LNCAP (cell line): ENCODE measurements around the gene CYP2C9.
A peak's percentile ranks its signal among the peaks of the same experiment; 100 is the strongest.

ENCODE experiments used
- CTCF ChIP-seq: fragments of 450-650 bp; IDR thresholded peaks from 2 replicates; pipeline ENCODE4 v1.5.1; 2017; ENCODE audit warnings: mild to moderate bottlenecking

CYP2C9 gene

GRCh38 chr10:94938383-94938782 is at the start of gene CYP2C9:
CYP2C9 (plus strand) TSS chr10:94938658; CDS start chr10:94938683, 25 bp downstream.
- no peak for TF ChIP-seq CTCF

DNA sequence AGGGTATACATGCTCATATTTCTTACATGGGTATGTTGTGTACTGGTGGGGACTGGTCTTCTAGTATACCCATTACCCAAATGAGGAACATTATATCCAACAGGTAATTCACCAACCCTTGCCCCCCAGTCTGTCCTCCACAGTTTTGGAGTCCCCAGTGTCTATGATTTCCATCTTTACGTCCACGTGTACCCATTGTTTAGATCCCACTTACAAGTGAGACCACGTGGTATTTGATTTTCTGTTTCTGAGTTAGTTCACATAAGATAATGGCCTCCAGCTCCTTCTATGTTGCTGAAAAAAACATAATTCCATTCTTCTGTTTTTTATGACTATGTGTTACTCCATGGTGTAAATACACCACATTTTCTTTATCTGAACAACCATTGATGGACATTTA is 49.3 kb upstream of the CYP2C9 start:
- no peak for TF ChIP-seq CTCF

DNA sequence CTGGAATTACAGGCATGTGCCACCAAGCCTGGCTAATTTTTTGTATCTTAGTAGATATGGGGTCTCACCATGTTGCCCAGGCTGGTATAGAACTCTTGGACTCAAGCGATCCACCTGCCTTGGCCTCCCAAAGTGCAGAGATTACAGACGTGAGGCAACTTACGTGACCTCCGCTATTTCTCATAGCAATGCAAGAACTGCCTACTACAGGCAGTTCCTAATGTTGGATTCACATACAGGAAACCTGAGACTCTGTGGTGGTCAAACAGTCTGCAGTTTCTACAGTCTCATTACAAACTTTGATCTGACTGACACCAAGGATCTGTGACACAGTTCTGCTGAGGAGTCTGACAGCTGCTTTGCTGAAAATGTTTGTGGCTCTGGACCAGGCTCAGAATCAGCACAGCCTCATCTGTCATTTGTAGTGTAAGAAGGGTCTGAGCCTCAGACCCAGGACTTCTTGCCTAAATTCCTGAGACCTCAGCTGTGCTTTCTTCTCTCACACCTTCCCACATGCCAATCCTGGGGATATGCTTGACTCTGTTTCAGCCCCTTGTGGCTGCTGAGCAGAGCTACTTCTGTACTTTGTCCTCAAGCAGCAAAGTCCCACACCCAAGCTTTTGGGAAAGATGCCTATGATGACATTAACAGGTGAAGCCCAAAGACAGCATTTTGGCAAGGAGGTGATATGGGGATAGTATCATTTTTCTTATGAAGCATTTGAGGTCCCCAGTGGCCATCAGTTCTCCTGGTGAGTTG is 48.0 kb upstream of the CYP2C9 start:
- no peak for TF ChIP-seq CTCF

DNA sequence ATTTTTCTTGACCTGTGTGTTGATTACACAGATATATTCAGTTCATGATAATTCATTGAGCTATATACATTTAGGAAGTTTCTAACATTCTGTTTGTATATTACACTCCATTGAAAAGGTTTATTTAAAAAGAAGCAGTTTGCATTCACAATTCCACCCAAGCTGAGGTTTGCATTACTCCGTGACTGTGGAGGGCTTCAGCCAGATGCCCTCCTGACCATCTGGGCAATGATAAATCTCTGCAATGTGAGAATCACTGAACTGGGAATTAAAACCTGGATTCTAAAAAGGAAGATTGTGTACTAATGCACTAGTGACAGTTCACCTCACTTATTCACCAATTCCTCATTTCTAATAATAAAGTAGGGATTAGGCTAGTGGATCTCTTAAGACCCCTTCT is 36.4 kb upstream of the CYP2C9 start:
- no peak for TF ChIP-seq CTCF

DNA sequence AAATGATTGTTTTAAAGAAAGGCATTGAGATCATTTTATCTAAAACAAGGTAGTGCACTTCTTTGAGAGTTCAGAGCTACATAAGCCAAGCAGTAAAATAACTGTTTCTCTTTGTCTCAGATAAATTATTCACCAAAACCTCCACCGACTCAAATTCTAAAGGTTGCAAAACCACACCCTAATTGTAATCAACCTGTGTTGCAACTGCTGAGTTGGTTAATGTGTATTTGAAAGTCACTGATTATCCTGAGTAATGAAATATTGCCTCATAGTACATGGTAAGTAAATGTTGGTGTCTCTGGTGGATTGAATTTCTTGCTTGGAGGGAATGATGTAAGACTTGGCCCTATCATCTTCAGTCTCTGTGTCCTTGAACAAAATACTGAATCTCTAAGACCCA is 35.9 kb upstream of the CYP2C9 start:
- no peak for TF ChIP-seq CTCF

GRCh38 chr10:94916423-94916822 is 22.0 kb upstream of the CYP2C9 start:
- no peak for TF ChIP-seq CTCF

- TF ChIP-seq CTCF: no peak
Observed at GRCh38 chr10:94936721-94937120, 1.7 kb upstream of the CYP2C9 start.

DNA sequence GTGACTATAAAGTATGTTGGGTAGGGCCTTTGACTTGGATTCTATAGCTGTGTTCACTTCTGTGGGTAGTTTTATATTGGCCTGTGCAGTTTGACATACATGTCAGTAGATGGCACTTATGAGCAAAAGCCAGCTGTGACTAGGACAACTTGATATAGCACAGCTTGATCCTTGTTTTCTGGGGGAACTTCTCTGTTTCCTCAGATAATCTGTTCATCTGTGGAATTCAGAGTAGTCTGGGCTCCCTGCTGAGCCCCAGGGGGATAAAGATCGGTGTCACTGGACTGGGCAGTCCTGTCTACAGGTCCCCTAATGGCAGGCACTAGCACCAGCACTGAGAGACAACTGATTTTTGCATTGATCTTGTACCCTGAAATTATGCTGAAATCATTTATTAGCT is 25.4 kb downstream of the CYP2C9 start:
- TF ChIP-seq CTCF: peak; percentile 81
